NT2/D1 (cell line): ENCODE results near the gene MAMSTR.
"Not testable (repeated sequence)": the region's sequence is repeated elsewhere in the genome, so short reads cannot be mapped to it uniquely, and the experiment has no call there.

ENCODE experiments used
- DNase-seq: peaks from one replicate; pipeline ENCODE4 v3.0.0-alpha.2; 2011; ENCODE audit warnings: low read depth, low spot score
- H3K27me3 ChIP-seq: 2 replicates; pipeline ENCODE4 v1.6.0; 2011; ENCODE audit warnings: mild to moderate bottlenecking; ENCODE audit not compliant: insufficient read length, insufficient read depth
- H3K36me3 ChIP-seq: 2 replicates; pipeline ENCODE4 v1.6.1; 2011; ENCODE audit warnings: mild to moderate bottlenecking, low read length, mixed read lengths; ENCODE audit not compliant: insufficient read depth, insufficient read length
- H3K4me1 ChIP-seq: 2 replicates; pipeline ENCODE4 v1.5.1; 2011; ENCODE audit not compliant: insufficient read depth, insufficient read length
- H3K4me3 ChIP-seq: 2 replicates; pipeline ENCODE4 v1.5.1; 2011; ENCODE audit warnings: low read depth; ENCODE audit not compliant: insufficient read length
- H3K9ac ChIP-seq: 2 replicates; pipeline ENCODE4 v1.6.0; 2011; ENCODE audit warnings: low read depth; ENCODE audit not compliant: insufficient read length
- H3K9me3 ChIP-seq: 2 replicates; pipeline ENCODE4 v1.5.1; 2011; ENCODE audit warnings: mild to moderate bottlenecking, low read length; ENCODE audit not compliant: insufficient read depth
- SUZ12 ChIP-seq: IDR thresholded peaks from 2 replicates; pipeline ENCODE4 v1.6.1; 2011; ENCODE audit not compliant: insufficient read length, insufficient read depth; ENCODE audit errors: extremely low read depth
- YY1 ChIP-seq: IDR thresholded peaks from 2 replicates; pipeline ENCODE4 v1.6.1; 2011; ENCODE audit not compliant: insufficient read length, insufficient read depth
- ZNF274 ChIP-seq: IDR thresholded peaks from 2 replicates; pipeline ENCODE4 v1.6.1; 2011; ENCODE audit warnings: mild to moderate bottlenecking, low read depth, low read length

MAMSTR gene

GRCh38 chr19:48686088-48686487, 33.4 kb downstream of the MAMSTR start:
- peaks cover 4% of the 10 kb centered on the region for H3K4me1 ChIP-seq
- DNase-seq = no peak
- no peaks in the 10 kb centered on the region for H3K27me3 ChIP-seq
- no peaks in the 10 kb centered on the region for H3K36me3 ChIP-seq
- no peak for TF ChIP-seq YY1
- TF ChIP-seq SUZ12 = no peak
- TF ChIP-seq ZNF274 = no peak
- no peak overlapping the region for H3K9ac ChIP-seq
- H3K4me3 ChIP-seq = no peak overlapping the region
- no peaks in the 10 kb centered on the region for H3K9me3 ChIP-seq

GRCh38 chr19:48685583-48685982, 33.9 kb downstream of the MAMSTR start:
- no peaks in the 10 kb centered on the region for H3K27me3 ChIP-seq
- H3K4me1 ChIP-seq = peaks cover 4% of the 10 kb centered on the region
- no peak overlapping the region for H3K9ac ChIP-seq
- H3K9me3 ChIP-seq = no peaks in the 10 kb centered on the region
- TF ChIP-seq SUZ12 (no peak), YY1 (no peak), ZNF274 (no peak)
- H3K4me3 ChIP-seq = no peak overlapping the region
- H3K36me3 ChIP-seq = no peaks in the 10 kb centered on the region
- no peak for DNase-seq

GRCh38 chr19:48683349-48683748, 36.2 kb downstream of the MAMSTR start:
- Histone ChIP-seq H3K27me3 (no peaks in the 10 kb centered on the region), H3K4me1 (peaks cover 4% of the 10 kb centered on the region), H3K4me3 (no peak overlapping the region), H3K9me3 (no peaks in the 10 kb centered on the region), H3K36me3 (no peaks in the 10 kb centered on the region), H3K9ac (no peak overlapping the region)
- DNase-seq = no peak
- TF ChIP-seq ZNF274 (no peak), YY1 (no peak), SUZ12 (no peak)

GRCh38 chr19:48681127-48681470, 38.4 kb downstream of the MAMSTR start:
- DNase-seq = no peak
- H3K9me3 ChIP-seq = no peaks in the 10 kb centered on the region
- no peaks in the 10 kb centered on the region for H3K36me3 ChIP-seq
- H3K27me3 ChIP-seq = peaks cover 6% of the 10 kb centered on the region
- H3K4me1 ChIP-seq = peaks cover 4% of the 10 kb centered on the region
- H3K4me3 ChIP-seq = no peak overlapping the region
- TF ChIP-seq SUZ12 (no peak), ZNF274 (no peak), YY1 (no peak)
- no peak overlapping the region for H3K9ac ChIP-seq

- no peak overlapping the region for H3K9ac ChIP-seq
- H3K36me3 ChIP-seq = no peaks in the 10 kb centered on the region
- H3K9me3 ChIP-seq = no peaks in the 10 kb centered on the region
- TF ChIP-seq YY1 (no peak), ZNF274 (no peak), SUZ12 (no peak)
- H3K4me1 ChIP-seq = peaks cover 4% of the 10 kb centered on the region
- no peak for DNase-seq
- peaks cover 6% of the 10 kb centered on the region for H3K27me3 ChIP-seq
- H3K4me3 ChIP-seq = no peak overlapping the region
Measured at GRCh38 chr19:48680436-48681126, 38.9 kb downstream of the MAMSTR start.

- DNase-seq, H3K4me1 ChIP-seq, H3K36me3 ChIP-seq, H3K9me3 ChIP-seq, H3K9ac ChIP-seq, H3K27me3 ChIP-seq, H3K4me3 ChIP-seq: not testable (repeated sequence)
Measured at GRCh38 chr19:48680006-48680405, 39.5 kb downstream of the MAMSTR start.

- Histone ChIP-seq H3K36me3 (no peaks in the 10 kb centered on the region), H3K4me1 (peaks cover 8% of the 10 kb centered on the region), H3K9ac (no peak overlapping the region), H3K27me3 (peaks cover 6% of the 10 kb centered on the region), H3K9me3 (no peaks in the 10 kb centered on the region), H3K4me3 (no peak overlapping the region)
- TF ChIP-seq YY1 (no peak), ZNF274 (no peak), SUZ12 (no peak)
- DNase-seq = no peak
Measured at GRCh38 chr19:48678201-48678600, 41.3 kb downstream of the MAMSTR start.

- peaks cover 6% of the 10 kb centered on the region for H3K27me3 ChIP-seq
- no peak overlapping the region for H3K9ac ChIP-seq
- no peak for DNase-seq
- H3K4me1 ChIP-seq = peaks cover 8% of the 10 kb centered on the region
- H3K4me3 ChIP-seq = no peak overlapping the region
- no peaks in the 10 kb centered on the region for H3K36me3 ChIP-seq
- no peaks in the 10 kb centered on the region for H3K9me3 ChIP-seq
- TF ChIP-seq ZNF274 (no peak), SUZ12 (no peak), YY1 (no peak)
Measured at GRCh38 chr19:48676887-48677286, 42.6 kb downstream of the MAMSTR start.
